Putamen (tissue), 1 donor: ENCODE results near the gene FHOD3.

Source experiments
- DNase-seq: peaks from one replicate; pipeline ENCODE4 v3.0.0-alpha.2; 2016; ENCODE audit warnings: low spot score

The FHOD3 gene

DNA sequence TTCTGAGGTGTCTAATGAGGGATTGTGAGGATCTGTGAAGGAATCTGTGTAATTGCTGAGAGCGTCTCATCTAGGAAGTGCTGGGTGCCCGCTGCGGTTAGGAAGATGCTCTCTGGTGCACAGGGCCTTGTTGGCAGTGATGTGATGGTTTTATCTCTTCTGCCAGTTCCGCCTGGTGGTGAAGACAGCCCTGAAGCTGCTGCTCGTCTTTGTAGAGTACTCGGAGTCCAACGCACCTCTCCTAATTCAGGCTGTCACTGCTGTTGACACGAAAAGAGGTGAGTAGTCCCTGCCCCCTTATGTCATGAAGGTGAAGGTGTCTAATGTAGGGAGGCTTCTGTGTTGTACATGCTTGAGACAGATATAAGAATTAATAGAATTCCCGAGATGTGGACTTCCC lies 297.1 kb downstream of the FHOD3 start:
- DNase-seq = no peak

DNA sequence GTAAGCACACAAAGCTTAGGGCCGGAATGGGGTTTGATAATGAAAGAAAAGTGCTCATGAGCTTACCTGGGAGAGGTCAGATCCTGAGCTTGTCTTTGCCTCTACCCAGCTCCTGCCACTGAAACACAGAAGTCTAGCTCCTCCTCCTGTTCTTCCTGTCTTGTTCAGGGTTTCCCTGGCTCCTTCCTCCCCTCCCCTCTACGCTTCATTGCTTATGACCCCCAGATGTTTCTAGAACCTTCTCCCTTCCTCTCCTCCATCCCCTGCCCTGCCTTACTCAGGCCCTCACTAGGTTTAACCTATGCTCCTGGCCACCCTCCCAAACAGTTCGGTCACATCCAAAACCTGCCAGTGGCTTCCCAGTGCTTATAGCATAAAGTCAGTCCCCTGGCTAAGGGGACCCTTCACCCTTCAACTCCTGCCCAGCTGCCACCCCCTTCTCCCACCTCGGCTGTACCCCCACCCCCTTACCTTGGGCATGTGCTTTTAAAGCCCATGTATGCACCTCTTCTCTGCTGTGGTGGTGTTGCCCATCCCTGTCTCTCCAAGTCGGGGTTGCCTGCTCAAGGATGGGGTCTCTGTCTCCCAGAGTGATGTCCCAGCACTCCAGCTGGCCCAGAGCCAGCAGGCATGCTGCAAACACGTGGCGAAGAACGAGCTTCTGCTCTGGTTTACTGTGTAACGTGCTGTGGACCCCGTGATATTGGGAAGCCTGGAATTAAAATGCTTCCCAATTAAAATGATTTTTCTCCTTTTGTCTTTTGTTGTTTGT lies 297.7 kb downstream of the FHOD3 start:
- DNase-seq = no peak

DNA sequence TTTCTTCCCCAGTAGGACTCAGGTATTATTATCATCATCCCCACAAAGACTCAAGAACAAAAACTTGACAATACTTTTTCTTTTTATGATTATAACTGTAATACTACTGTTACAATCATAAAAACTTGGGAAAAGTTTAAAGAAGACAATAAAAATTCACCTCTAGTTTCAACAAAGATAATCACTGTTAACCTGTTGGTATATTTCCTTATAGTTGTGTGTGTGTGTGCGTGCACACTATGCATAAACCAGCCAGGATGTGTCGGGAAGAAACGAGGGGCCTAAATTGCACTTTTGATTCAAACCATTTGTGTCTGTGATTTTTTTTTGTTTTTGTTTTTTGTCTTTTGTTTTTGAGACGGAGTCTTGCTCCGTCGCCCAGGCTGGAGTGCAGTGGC lies 298.3 kb downstream of the FHOD3 start:
- no peak for DNase-seq

DNA sequence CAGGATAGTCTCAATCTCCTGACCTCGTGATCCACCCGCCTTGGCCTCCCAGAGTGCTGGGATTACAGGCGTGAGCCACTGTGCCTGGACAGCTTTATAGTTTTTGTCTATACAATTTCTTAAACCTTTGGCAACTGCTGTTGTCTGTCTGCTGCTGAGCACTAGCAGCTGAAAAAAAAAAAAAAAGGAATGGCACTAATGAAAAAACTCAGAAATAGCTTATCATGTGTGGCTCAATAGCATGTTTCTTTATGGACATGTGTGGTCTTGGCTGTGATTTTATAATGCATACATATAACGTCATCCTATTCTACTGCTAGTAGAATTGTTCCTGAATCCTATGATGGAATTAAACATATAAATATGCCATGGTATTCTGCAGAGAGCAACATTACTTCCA lies 300.1 kb downstream of the FHOD3 start:
- DNase-seq = no peak

DNA sequence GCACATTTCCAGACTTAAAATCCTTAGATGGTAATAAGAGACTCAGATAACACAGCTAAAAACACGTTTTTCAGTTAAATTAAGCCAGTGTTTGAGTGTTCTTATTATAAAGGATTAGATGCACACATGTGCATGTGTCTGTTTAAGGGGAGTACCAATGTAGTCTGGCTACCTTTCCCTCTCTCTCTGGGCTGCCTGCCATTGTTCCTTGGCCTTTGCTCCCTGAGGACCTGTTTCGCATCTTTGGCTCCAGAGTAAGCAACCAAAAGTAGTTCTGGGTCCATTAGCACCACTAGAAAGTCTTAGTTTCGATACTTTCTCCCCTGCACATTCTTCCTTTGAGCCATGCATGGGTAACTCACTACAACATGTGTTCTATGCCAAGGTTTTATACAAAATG lies 303.0 kb downstream of the FHOD3 start:
- DNase-seq = no peak

DNA sequence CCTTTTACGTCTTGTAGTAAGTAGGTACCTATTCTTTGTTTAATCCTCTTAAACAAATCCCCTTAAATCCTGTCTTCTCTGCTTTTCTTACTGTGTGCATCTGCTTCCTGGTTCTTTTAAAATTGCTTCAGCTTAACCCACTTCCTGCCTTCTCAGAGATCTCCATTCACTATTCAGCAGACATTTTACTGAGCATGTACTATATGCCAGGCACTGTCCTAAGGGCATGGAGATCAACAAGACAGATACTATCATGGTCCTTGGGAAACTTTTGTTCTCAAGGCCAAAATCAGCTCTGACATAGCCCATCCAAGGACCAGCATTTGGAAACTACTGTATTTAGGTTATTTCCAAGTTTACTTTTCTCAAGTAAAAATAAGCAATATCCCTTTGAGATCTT lies 303.8 kb downstream of the FHOD3 start:
- no peak for DNase-seq

DNA sequence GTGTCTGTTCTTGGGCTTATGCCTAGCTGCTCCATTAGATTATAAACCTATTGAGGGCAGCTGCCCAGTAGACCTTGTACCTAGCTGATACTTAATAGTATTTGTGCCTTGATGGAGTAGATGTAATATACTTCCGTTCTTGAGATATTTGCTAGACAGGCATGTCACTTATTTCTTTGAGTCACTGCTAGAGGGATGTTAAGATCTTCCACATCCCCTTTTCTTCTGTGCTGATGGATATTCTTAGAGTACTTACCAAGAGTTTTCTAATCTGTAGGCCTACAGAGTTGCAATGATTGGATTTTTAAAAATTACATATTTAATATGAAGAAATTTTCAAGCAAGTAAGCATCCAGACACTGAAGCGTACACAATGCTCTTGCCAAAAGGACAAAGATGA lies 304.6 kb downstream of the FHOD3 start:
- DNase-seq = no peak

DNA sequence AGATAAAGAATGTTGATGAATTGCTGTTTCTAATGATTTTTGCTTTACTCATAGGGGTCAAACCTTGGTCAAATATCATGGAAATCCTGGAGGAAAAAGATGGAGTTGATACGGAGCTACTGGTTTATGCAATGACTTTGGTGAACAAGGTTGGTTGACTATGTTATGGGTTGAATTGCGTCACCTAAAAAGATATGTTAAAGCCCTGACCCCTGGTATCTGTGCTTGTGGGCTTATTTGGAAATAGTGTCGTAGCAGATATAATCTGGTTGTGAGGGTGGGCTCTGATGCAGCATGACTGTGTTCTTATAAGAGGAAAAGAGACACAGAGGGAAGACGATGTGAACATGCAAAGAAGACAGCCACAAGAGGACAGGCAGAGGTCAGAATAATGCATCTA lies 305.1 kb downstream of the FHOD3 start:
- DNase-seq = no peak

DNA sequence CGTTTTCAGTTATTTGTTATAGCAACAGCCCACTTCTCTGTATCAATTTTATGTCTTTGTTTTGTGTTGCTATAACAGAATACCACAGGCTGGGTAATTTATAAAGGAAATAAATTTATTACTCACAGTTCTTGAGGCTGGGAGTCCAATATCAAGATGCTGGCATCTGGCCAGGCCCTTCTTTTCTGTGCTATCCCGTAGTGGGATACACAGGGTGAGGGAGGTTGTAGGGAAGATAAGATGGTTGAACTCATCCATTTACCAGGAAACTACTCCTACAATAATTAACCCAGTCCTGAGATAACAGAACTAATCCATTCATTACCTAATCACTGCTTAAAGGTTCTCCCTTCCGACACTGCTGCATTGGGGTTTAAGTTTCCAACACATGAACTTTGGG lies 310.6 kb downstream of the FHOD3 start:
- no peak for DNase-seq

DNA sequence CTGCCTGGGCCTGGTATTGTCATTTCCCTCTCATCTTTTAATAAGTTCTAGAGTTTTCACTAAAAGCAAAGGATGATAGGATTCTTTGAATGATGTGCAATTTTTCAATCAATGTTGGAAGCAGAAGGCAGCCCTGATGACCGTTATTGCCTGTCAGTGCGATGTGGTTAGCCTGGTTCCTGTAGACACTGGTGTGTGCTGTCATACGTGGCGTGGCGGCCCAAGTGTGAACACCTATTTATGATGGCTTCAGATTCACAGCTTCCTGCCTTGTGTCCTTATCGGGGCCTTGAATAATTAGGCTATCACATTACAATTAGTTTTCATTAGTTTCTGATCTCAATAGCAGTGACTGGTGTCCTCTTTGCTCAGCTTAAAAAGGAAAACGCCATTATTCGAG lies 312.7 kb downstream of the FHOD3 start:
- no peak for DNase-seq

DNA sequence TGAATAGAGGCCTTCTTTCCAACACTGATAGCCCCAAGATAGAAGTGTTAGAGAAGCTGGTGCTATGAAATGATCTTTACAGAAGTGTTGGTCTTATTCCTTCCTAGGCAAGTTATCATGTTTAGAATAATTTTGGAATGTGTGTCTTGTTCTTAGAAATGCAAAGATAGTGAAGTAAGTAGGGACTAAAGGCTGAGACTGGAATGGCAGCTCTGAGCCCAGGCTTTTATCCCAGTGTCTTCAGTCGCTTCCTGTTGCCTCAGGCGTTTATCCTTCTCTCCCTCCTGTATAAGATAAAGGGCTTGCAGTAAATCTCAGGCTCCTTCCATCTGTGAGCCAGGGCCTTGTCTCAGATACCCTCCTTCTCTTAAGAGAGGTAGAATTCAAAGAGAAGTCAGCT lies 313.1 kb downstream of the FHOD3 start:
- DNase-seq = no peak

DNA sequence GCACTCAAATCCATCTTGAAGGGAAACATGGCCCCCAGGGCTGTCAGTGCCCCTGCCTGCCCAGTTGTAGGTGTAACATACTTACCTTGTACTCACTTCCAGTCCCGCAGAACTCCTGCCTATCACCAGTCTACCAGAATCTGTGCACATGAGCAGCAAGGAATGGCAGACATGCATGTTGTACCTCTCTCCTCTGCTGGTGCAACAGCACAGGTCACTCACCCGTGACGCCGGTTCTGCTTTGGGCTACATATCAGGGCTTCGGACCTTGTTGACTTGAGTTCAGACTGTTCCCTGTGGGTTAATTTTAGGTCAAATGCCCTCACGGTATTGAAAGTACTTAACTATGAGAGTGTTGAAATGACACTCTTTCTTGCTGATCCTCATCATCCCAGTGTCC lies 315.6 kb downstream of the FHOD3 start:
- no peak for DNase-seq

DNA sequence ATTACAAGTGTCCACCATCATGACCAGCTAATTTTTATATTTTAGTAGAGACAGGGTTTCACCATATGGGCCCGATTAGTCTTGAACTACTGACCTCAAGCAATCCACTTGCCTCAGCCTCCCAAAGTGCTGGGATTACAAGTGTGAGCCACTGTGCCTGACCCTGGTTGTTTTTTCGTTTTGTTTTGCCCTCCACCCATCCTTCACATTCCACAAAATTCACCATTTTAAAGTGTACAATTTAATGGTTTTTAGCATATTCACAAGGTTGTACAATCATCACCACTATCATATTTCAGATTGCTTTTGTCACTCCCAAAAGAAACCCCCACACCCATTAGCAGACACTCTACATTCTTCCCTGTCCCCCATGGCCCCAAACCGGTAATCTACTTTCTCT lies 316.3 kb downstream of the FHOD3 start:
- DNase-seq = no peak

DNA sequence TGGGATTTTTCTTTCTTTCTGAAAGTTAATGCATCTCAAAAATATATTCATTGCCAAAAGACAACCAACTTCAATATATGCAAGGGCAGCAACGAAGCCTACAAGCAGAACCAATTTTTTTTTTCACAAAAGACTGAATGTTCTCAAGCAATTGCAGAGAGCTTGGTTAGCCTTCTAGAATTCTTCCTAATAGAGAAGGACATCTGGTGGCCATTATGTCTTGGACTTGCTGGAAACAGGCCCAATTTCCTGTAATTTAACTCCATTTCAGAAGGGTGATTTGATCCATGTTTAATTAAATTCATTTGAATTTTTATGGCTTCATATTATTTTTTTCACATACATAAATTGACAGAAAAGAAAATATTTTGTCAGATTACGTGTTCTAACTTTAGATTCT lies 323.3 kb downstream of the FHOD3 start:
- no peak for DNase-seq

DNA sequence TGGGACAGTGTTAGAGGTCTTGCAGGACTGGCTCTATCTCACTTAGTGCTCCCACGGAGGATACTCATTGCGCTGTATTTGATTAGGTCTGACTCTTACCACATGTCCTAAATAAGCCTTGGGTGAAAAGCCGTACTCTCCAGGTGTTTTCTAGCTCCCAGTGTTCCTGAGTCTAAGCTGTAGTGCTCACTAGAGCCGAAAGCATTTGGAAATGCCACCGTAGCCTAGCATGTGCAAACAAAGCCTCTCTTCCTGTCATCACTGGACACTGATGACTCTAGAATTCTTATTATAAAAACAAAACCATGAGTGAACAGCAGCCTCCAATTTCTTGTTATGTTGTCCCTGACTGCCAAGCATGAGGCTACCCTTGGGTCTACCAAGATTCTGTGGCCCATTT lies 325.1 kb downstream of the FHOD3 start:
- no peak for DNase-seq

DNA sequence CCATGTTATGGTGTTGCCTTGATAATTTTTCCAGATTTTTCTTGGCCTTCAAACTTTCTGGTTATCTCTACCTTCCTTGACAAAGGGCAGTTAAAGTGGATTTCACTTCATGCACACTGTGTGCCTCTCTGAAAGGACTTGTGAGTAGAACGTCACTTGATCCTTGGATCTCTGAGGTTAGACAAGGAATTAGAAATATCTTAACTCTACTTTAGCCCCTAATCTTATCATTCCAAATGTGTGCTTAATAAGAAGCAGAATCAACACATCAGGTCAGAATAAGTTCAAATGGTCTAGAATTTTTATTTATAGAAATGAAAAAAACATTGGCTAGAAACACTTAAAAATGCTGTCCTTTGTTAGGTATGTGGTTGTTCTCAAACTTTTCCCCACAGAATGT lies 325.6 kb downstream of the FHOD3 start:
- DNase-seq = no peak

DNA sequence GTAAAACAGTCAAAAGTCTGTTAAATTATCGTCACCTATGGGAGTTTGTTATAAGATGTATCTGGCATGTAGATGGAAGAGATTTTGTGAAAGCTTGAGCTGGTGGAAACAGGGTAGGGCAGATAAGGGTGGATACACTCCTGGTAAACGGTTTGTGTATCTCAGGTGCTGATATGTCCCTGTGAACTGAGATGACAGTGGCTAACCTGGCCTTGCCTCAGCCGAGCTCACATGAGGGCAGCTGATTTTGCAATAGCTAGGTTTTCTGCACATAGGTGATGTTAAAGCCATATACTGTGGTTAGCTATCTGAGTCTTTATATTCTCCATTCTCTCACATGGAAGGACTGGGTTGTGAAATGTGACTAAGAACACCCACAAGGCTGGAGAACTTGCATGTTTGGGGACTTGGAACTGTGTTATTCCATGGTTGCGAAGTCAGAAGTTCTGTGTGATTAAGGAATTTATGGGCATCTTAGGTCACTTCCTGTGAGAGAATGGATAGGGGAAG lies 326.2 kb downstream of the FHOD3 start:
- DNase-seq = no peak

DNA sequence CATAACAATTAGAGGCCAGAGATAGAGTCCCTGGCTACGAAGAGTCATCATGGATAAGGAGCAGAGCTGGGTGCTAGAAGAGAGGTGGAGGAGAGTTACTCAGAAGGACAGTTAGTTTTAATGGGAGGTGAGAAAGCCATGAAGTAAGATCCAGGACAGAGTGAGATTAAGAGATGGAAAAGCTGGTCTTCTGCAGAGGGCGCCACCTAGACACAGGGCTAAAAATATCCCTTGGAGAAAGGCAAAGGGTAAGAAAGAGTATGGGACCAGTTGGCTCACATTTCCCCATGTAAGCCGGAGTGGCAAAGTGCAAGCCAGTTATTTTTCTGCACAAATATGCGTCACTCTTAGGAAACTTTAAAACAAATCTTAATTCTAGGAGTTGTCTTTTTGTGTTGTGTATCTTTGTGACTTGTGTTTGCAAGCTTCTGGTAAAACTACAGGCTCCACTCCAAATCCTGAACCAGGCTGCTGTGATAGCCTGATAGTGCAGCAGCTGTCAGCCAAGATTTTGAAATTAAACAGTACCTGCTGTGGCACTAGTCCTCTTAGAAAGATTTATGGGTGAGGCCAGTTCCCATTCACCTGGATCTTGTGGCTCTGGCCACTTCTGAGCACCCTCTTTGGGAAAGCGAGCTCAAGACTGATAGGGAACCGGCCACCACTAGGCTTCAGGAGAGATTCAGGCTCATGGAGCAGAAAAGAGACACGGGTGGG lies 327.1 kb downstream of the FHOD3 start:
- no peak for DNase-seq

DNA sequence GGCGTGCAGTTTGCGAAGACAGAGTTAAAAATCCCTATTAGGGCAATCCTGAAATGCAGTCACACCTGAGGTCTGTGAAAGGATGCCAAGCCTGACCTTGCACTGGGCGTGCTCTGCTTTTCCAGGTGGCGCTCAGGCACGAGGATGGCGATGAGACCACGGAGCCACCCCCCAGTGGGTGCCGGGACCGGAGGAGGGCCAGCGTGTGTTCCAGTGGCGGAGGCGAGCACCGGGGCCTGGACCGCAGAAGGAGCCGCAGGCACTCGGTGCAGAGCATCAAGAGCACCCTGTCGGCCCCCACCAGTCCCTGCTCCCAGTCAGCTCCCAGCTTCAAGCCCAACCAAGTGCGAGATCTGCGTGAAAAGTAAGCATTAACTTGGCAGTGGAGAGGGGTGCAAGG lies 327.9 kb downstream of the FHOD3 start:
- DNase-seq = no peak

DNA sequence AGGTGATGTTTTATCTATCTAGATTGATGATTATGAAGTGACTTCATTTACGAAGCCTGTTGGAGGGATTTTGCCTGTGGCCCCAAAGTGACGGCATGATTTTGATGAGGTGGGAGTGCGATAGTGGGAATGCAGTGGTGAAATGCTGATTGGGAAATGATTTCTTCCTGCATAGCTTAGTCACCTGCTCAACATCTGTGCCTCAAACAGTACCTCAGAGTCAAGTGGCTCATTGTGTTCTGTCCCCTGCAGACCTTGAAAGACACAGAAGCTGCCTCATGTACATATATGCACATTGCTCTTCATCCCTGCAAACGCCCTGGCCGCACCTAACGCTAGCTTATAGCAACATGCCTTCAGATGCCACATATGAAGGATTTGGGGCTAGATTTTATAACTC lies 330.1 kb downstream of the FHOD3 start:
- DNase-seq = no peak

DNA sequence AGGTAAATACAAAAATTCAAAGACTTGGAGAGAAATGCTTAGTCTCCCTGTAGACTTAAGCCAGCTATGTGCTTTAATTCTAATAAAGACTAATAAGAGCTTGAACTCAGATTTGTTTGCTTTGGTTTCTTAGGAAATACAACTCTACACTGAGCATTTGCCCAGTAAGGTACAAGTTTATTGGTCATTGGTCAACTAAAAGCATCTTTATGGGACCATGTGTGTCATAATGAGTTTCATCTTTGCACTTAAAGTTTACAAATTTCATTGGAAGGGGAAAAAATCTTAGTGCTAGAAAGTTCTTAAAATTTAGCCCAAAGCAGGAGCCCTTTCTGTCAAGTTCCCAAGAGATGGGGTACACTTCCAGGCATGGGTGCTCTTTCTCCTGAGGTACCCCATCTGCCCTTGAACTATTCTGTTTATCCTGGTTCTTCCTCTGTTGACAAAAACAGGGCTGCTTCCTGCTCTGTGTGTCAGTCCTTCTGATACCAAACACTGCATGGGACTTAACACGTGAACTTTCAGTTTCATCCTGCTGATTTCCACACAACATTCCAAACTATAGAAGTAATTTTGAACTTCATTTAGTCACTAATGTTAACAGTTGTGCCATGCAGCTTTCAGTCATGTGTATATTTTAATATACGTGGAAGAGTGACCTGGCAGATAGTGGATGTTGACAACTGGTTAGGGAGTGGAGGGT lies 331.1 kb downstream of the FHOD3 start:
- no peak for DNase-seq

DNA sequence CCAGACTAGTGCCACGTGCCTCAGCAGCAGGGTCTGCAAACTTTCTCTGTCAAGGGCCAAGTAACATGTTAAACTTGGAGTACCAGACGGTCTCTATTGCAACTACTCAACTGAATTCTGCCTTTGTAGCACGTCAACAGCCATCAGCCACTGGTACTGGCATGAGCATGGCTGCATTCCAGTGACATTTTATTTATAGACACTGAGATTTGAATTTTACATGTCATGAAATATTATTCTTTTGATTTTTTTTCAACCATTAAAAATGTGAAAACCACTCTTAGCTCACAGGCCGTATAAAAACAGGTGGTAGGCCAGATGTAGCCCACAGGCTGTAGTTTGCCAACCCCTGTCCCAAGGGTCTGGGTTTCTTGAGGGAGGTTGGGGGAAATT lies 331.6 kb downstream of the FHOD3 start:
- no peak for DNase-seq

DNA sequence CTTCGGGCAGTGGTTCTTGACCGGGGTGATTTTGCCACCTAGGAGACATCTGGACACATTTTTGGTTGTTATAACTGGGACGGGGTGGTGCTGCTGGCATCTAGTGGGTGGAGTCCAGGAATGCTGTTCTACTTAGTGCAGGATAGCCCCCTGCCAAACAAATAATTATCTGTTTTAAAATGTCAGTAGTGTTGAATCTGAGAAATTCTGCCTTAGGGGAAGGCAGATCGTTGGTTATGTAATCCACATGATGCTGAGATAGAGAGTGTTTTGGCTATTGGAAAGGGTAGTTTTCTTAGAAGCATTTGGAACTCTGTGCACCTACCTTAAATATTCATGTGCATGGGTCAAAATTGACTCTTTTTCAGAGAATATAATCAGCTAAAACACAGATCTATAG lies 332.3 kb downstream of the FHOD3 start:
- DNase-seq = no peak
